ENCODE results near the gene CRHR2. TPM values are rescaled to one million over a fixed set of nuclear protein-coding genes. Genes with fewer than 3 reads are reported as not detected.

The CRHR2 gene
- total and polyA plus RNA-seq, 2 donors (not counting 1 experiment from before 2014, with no cell fraction given), result not detected

DNA sequence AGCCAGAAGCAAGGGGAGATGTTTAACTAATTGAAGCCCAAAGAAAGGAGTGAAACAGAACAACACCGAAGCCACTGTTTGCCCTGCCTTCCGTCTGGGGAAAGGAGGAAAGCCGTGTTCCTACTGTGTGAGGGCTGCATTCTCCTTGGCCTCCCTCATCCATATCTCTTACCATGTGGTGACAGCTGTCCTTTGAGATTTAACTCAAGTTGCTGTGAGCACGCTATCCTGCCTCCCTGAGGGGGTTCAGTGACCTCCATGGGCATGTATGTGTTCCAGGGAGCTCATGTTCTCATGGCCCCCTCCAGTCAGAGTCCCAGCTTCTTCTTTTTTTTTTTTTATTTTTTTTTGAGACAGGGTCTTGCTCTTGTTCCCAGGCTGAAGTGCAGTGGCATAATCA, 26.2 kb upstream of the CRHR2 start:
- no peak for DNase-seq (ENCODE audit: low read depth in 2 of 2)
- no peaks in the 10 kb centered on the region for H3K79me2 ChIP-seq (ENCODE audit: control insufficient read depth, insufficient read depth, low read length)
- H3K4me1 ChIP-seq (ENCODE audit: control insufficient read depth, extremely low read depth, insufficient read depth, low read length), result no peaks in the 10 kb centered on the region
- no peak for TF ChIP-seq EZH2 (IDR thresholded peaks at IDR 0.05; ENCODE audit: low read length, missing control alignments)
- TF ChIP-seq, protein P1, sequence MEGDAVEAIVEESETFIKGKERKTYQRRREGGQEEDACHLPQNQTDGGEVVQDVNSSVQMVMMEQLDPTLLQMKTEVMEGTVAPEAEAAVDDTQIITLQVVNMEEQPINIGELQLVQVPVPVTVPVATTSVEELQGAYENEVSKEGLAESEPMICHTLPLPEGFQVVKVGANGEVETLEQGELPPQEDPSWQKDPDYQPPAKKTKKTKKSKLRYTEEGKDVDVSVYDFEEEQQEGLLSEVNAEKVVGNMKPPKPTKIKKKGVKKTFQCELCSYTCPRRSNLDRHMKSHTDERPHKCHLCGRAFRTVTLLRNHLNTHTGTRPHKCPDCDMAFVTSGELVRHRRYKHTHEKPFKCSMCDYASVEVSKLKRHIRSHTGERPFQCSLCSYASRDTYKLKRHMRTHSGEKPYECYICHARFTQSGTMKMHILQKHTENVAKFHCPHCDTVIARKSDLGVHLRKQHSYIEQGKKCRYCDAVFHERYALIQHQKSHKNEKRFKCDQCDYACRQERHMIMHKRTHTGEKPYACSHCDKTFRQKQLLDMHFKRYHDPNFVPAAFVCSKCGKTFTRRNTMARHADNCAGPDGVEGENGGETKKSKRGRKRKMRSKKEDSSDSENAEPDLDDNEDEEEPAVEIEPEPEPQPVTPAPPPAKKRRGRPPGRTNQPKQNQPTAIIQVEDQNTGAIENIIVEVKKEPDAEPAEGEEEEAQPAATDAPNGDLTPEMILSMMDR (conservative IDR thresholded peaks at IDR 0.05 in 1 of 2, IDR thresholded peaks at IDR 0.05 in 1 of 2; ENCODE audit: low read depth in 1 of 2, low read length in 2 of 2), result no peak
- H3K9ac ChIP-seq (ENCODE audit: insufficient read depth, low read length), result no peak overlapping the region
- H3K4me2 ChIP-seq (ENCODE audit: extremely low read depth, insufficient read depth, low read length), result no peak overlapping the region
- no peaks in the 10 kb centered on the region for H4K20me1 ChIP-seq (ENCODE audit: control insufficient read depth, extremely low read depth, insufficient read depth, low read length)
- H3K27me3 ChIP-seq (ENCODE audit: control insufficient read depth, insufficient read depth, low read length), result peaks cover 4% of the 10 kb centered on the region
- H3K27ac ChIP-seq (ENCODE audit: insufficient read depth, low read length), result no peak overlapping the region
- H2AFZ ChIP-seq (ENCODE audit: low read length), result no peak overlapping the region
- H3K36me3 ChIP-seq (ENCODE audit: control insufficient read depth, insufficient read depth, low read length), result no peaks in the 10 kb centered on the region
- H3K4me3 ChIP-seq (replicated peaks in 1 of 4; ENCODE audit: control extremely low read depth in 1 of 4, insufficient read depth in 1 of 4, low read depth in 3 of 4, low read length in 4 of 4), result no peak overlapping the region
- H3K9me3 ChIP-seq (ENCODE audit: control insufficient read depth, insufficient read depth, low read depth, low read length), result no peaks in the 10 kb centered on the region

DNA sequence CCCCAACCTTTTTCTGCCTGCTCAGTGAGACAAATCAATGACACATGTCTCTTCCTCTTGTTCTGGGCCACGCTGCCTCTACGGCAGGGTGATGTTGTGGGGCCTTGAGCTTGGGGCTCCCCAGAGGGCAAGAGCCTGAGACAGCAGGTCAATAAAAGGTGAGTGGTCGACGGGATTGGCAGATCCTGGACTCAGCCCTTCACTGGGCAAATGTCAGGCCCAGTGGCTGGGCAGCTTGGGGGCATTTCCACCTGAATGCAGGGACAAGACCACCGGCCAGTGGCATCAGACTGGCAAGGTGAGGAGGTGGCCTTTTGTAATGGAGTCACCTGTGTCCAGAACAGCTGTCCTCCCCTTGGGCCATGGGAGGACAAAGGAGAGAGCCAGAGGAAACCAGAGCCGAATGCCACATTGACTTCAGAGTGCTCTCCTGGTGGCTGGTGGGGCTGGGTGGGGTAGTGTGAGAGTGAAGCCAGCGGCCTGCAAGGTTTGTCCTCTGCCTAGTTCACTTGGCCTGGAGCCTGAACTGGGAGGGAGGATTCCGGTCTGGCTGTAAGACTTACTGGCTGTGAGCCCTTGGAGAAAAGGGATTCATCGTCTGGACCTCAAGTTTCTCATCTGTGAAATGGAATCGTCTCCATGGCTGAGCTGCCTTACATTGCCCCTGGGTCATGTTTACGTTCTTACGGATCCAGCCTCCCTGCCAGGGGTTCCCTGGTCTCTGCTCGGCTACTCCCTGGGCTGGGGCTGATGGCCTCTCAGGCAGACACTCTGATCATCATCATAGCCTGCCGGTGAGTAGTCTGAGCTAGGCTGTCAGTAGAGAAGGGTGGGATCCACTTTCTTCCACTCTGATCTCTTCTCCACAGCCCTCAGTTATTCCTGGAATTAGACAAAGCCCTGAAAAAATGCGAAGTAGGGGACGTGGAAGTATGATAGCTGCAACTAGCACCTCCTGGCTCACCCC, 25.4 kb upstream of the CRHR2 start:
- Histone ChIP-seq H3K79me2 (ENCODE audit: control insufficient read depth, insufficient read depth, low read length) (no peaks in the 10 kb centered on the region), H3K27ac (ENCODE audit: insufficient read depth, low read length) (no peak overlapping the region), H4K20me1 (ENCODE audit: control insufficient read depth, extremely low read depth, insufficient read depth, low read length) (no peaks in the 10 kb centered on the region), H3K9me3 (ENCODE audit: control insufficient read depth, insufficient read depth, low read depth, low read length) (no peaks in the 10 kb centered on the region), H3K4me2 (ENCODE audit: extremely low read depth, insufficient read depth, low read length) (no peak overlapping the region), H2AFZ (ENCODE audit: low read length) (no peak overlapping the region), H3K4me3 (replicated peaks in 1 of 4; ENCODE audit: control extremely low read depth in 1 of 4, insufficient read depth in 1 of 4, low read depth in 3 of 4, low read length in 4 of 4) (no peak overlapping the region), H3K4me1 (ENCODE audit: control insufficient read depth, extremely low read depth, insufficient read depth, low read length) (no peaks in the 10 kb centered on the region), H3K27me3 (ENCODE audit: control insufficient read depth, insufficient read depth, low read length) (peaks cover 9% of the 10 kb centered on the region), H3K9ac (ENCODE audit: insufficient read depth, low read length) (no peak overlapping the region), H3K36me3 (ENCODE audit: control insufficient read depth, insufficient read depth, low read length) (no peaks in the 10 kb centered on the region)
- DNase-seq (ENCODE audit: low read depth in 2 of 2), result no peak
- TF ChIP-seq, protein P1 (conservative IDR thresholded peaks at IDR 0.05 in 1 of 2, IDR thresholded peaks at IDR 0.05 in 1 of 2; ENCODE audit: low read depth in 1 of 2, low read length in 2 of 2), result no peak
- peak; percentile 34 for TF ChIP-seq EZH2 (IDR thresholded peaks at IDR 0.05; ENCODE audit: low read length, missing control alignments)

DNA sequence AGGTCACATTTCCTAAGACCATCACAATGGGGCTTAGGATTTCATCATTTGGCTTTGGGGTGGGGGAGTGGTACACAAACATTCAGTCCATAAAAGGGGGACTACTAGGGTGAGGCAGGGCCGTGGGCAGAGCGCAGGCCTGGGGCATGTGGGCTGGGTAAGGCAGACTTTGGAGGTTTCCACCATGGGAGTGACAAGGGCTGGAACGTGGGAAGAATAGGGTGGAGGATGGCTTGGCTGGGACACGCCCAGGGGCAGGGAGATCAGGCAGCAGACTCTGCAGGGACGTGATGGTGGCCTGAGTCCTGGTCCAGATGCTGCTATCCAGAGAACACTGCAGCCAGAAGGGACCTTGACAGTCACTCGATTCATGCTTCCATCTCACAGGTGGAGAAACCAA, 24.7 kb upstream of the CRHR2 start:
- H3K4me3 ChIP-seq (replicated peaks in 1 of 4; ENCODE audit: control extremely low read depth in 1 of 4, insufficient read depth in 1 of 4, low read depth in 3 of 4, low read length in 4 of 4), result no peak overlapping the region
- no peak overlapping the region for H3K27ac ChIP-seq (ENCODE audit: insufficient read depth, low read length)
- no peaks in the 10 kb centered on the region for H3K9me3 ChIP-seq (ENCODE audit: control insufficient read depth, insufficient read depth, low read depth, low read length)
- no peaks in the 10 kb centered on the region for H3K79me2 ChIP-seq (ENCODE audit: control insufficient read depth, insufficient read depth, low read length)
- TF ChIP-seq, protein P1 (conservative IDR thresholded peaks at IDR 0.05 in 1 of 2, IDR thresholded peaks at IDR 0.05 in 1 of 2; ENCODE audit: low read depth in 1 of 2, low read length in 2 of 2), result no peak
- no peak for TF ChIP-seq EZH2 (IDR thresholded peaks at IDR 0.05; ENCODE audit: low read length, missing control alignments)
- no peak overlapping the region for H3K4me2 ChIP-seq (ENCODE audit: extremely low read depth, insufficient read depth, low read length)
- H3K27me3 ChIP-seq (ENCODE audit: control insufficient read depth, insufficient read depth, low read length), result peaks cover 9% of the 10 kb centered on the region
- H2AFZ ChIP-seq (ENCODE audit: low read length), result no peak overlapping the region
- H3K9ac ChIP-seq (ENCODE audit: insufficient read depth, low read length), result no peak overlapping the region
- H4K20me1 ChIP-seq (ENCODE audit: control insufficient read depth, extremely low read depth, insufficient read depth, low read length), result no peaks in the 10 kb centered on the region
- no peaks in the 10 kb centered on the region for H3K4me1 ChIP-seq (ENCODE audit: control insufficient read depth, extremely low read depth, insufficient read depth, low read length)
- DNase-seq (ENCODE audit: low read depth in 2 of 2), result no peak
- H3K36me3 ChIP-seq (ENCODE audit: control insufficient read depth, insufficient read depth, low read length), result no peaks in the 10 kb centered on the region

Measured in fibroblast of lung (primary cell).